ENCODE results near the gene ARID5B. TPM values are rescaled to one million over a fixed set of nuclear protein-coding genes. Genes with fewer than 3 reads are reported as not detected.

ARID5B gene
- total RNA-seq, 1 experiment from 2014 or later = 0.04 TPM

- H2AFZ ChIP-seq (ENCODE audit: low read length) = no peak overlapping the region
- H3K4me1 ChIP-seq (ENCODE audit: insufficient read depth, low read length) = peaks cover 10% of the 10 kb centered on the region; the same call in 1 of the 2 replicates
- no CpG with 5 or more reads among the region's 1 CpG for WGBS (ENCODE audit: extremely low coverage, insufficient read length, low lambda C conversion rate)
- no peaks in the 10 kb centered on the region for H3K27me3 ChIP-seq (ENCODE audit: insufficient read depth, low read length)
- Mint-ChIP-seq H3K36me3 (ENCODE audit: insufficient read depth in 1 of 3, low read depth in 3 of 3) (no peaks in the 10 kb centered on the region), H3K27me3 (ENCODE audit: low read depth) (no peaks in the 10 kb centered on the region), H3K9me3 (no peaks in the 10 kb centered on the region), H3K4me3 (no peak overlapping the region), H3K27ac (no peak overlapping the region), H3K4me1 (peaks cover 20 to 21% of the 10 kb centered on the region in 2 experiments)
- no peak overlapping the region for H2AK5ac ChIP-seq (ENCODE audit: insufficient read length, low read length)
- H4K20me1 ChIP-seq (ENCODE audit: control insufficient read depth, insufficient read depth, insufficient read length) = no peaks in the 10 kb centered on the region
- H4K8ac ChIP-seq (replicated peaks; ENCODE audit: insufficient read length, low read depth, low read length) = no peak overlapping the region
- no peak overlapping the region for H2BK5ac ChIP-seq (ENCODE audit: insufficient read length, low read length)
- H3K4ac ChIP-seq (ENCODE audit: low read depth, low read length) = no peak overlapping the region
- H3K23ac ChIP-seq (ENCODE audit: insufficient read length, low read depth, low read length) = no peak overlapping the region
- H3K14ac ChIP-seq (ENCODE audit: insufficient read depth, low read length) = no peak overlapping the region
- H3K18ac ChIP-seq (ENCODE audit: insufficient read length, low read depth, low read length) = no peak overlapping the region
- no peaks in the 10 kb centered on the region for H3K79me2 ChIP-seq (ENCODE audit: insufficient read depth, low read length)
- H2BK120ac ChIP-seq (ENCODE audit: low read depth, low read length, poor library complexity, severe bottlenecking) = no peak overlapping the region
- H2BK15ac ChIP-seq (ENCODE audit: low read depth, low read length) = no peak overlapping the region
- no peak overlapping the region for H2BK20ac ChIP-seq (ENCODE audit: low read depth, low read length, poor library complexity, severe bottlenecking)
- H3K9ac ChIP-seq (ENCODE audit: extremely low read depth, insufficient read length, low read length) = no peak overlapping the region
- no peak overlapping the region for H2BK12ac ChIP-seq (ENCODE audit: insufficient read length, low read depth, low read length)
- no peak overlapping the region for H3K4me2 ChIP-seq (ENCODE audit: insufficient read depth, insufficient read length, low read length)
- no peak for TF ChIP-seq CTCF (conservative IDR thresholded peaks at IDR 0.05)
- no peaks in the 10 kb centered on the region for H3K79me1 ChIP-seq (ENCODE audit: insufficient read depth, low read depth, low read length, poor library complexity, severe bottlenecking)
- no peaks in the 10 kb centered on the region for H3K23me2 ChIP-seq (ENCODE audit: insufficient read length, low read depth, low read length, poor library complexity, severe bottlenecking)
- no peak overlapping the region for H3K27ac ChIP-seq (ENCODE audit: insufficient read length, low read depth, low read length)
- no peak overlapping the region for H4K91ac ChIP-seq (ENCODE audit: insufficient read length, low read depth, low read length)
- H4K5ac ChIP-seq (ENCODE audit: insufficient read length, low read depth, low read length) = no peak overlapping the region
- H3K56ac ChIP-seq (ENCODE audit: insufficient read length, low read depth, low read length) = no peak overlapping the region
- H3K9me3 ChIP-seq (ENCODE audit: control insufficient read depth, low read depth, low read length) = no peaks in the 10 kb centered on the region
- H3T11ph ChIP-seq (ENCODE audit: low read length) = no peak overlapping the region
- DNase-seq = no peak
Measured at GRCh38 chr10:62023329-62023728, 121.8 kb downstream of the ARID5B start.
